SK-N-SH treated with all-trans-retinoic acid at 6 μM for 48 hours (cell line): Measurements from ENCODE around the gene ACP1.

Source experiments
- BACH2 ChIP-seq: fragments of 250-450 bp; sonication (Bioruptor Pico); IDR thresholded peaks from 2 replicates; pipeline ENCODE4 v1.9.0; 2021; ENCODE audit warnings: mild to moderate bottlenecking, borderline replicate concordance
- CREB5 ChIP-seq: fragments of 250-450 bp; sonication (Bioruptor Pico); IDR thresholded peaks from 2 replicates; pipeline ENCODE4 v1.5.1; 2020; ENCODE audit warnings: low read depth, mild to moderate bottlenecking, moderate library complexity
- ESRRG ChIP-seq: fragments of 250-450 bp; sonication (Bioruptor Pico); IDR thresholded peaks from 2 replicates; pipeline ENCODE4 v1.6.1; 2021; ENCODE audit warnings: mild to moderate bottlenecking
- PATZ1 ChIP-seq: fragments of 250-450 bp; sonication (Bioruptor Pico); IDR thresholded peaks from 2 replicates; pipeline ENCODE4 v1.8.0; 2020; ENCODE audit warnings: mild to moderate bottlenecking, moderate library complexity, borderline replicate concordance
- PPARA ChIP-seq: fragments of 250-450 bp; sonication (Bioruptor Pico); IDR thresholded peaks from 2 replicates; pipeline ENCODE4 v1.5.0; 2020; ENCODE audit warnings: mild to moderate bottlenecking, borderline replicate concordance
- RARB ChIP-seq: fragments of 250-450 bp; sonication (Bioruptor Pico); IDR thresholded peaks from 2 replicates; pipeline ENCODE4 v1.8.0; 2021; ENCODE audit warnings: mild to moderate bottlenecking, moderate library complexity
- TSHZ2 ChIP-seq: fragments of 250-450 bp; sonication (Bioruptor Pico); IDR thresholded peaks from 2 replicates; pipeline ENCODE4 v1.5.0; 2020; ENCODE audit warnings: mild to moderate bottlenecking, moderate library complexity
- ZC3H10 ChIP-seq: fragments of 250-450 bp; sonication (Bioruptor Pico); IDR thresholded peaks from 2 replicates; pipeline ENCODE4 v1.5.1; 2021; ENCODE audit warnings: mild to moderate bottlenecking, moderate library complexity
- ZFP3 ChIP-seq: fragments of 250-450 bp; sonication (Bioruptor Pico); IDR thresholded peaks from 2 replicates; pipeline ENCODE4 v1.5.0; 2020; ENCODE audit warnings: mild to moderate bottlenecking, moderate library complexity
- ZNF565 ChIP-seq: fragments of 450-650 bp; formaldehyde crosslinking; conservative IDR thresholded peaks from 2 replicates; pipeline ENCODE4 v1.5.0; 2020; ENCODE audit warnings: low read depth, mild to moderate bottlenecking, moderate library complexity
- ZNF8 ChIP-seq: fragments of 450-650 bp; formaldehyde crosslinking; IDR thresholded peaks from 2 replicates; pipeline ENCODE4 v1.5.0; 2020; ENCODE audit warnings: mild to moderate bottlenecking, moderate library complexity

- TF ChIP-seq RARB (CRISPR knock-in tag): no peak
- TF ChIP-seq PPARA (CRISPR knock-in tag): no peak
- no peak for TF ChIP-seq TSHZ2 (CRISPR knock-in tag)
- no peak for TF ChIP-seq PATZ1 (CRISPR knock-in tag)
- no peak for TF ChIP-seq ZNF8 (CRISPR knock-in tag)
- TF ChIP-seq ZNF565 (CRISPR knock-in tag): no peak
- TF ChIP-seq ESRRG (CRISPR knock-in tag): no peak
- TF ChIP-seq CREB5 (CRISPR knock-in tag): no peak
- TF ChIP-seq ZC3H10 (CRISPR knock-in tag): no peak
- TF ChIP-seq ZFP3 (CRISPR knock-in tag): no peak
- no peak for TF ChIP-seq BACH2
These were observed 4.1 kb upstream of the ACP1 start for GRCh38 chr2:260507-261161.
